D341Med (cell line): Measurements from ENCODE around the gene ELAC2.

Experiments
- DNase-seq: peaks from one replicate; pipeline ENCODE4 v3.0.0; 2012; ENCODE audit warnings: low spot score

The ELAC2 gene

GRCh38 chr17:12953156-12953555 lies 64.7 kb downstream of the ELAC2 start:
- no peak for DNase-seq

- DNase-seq = no peak
These were observed 65.8 kb downstream of the ELAC2 start for GRCh38 chr17:12952012-12952411.

- DNase-seq = no peak
These were observed 70.8 kb downstream of the ELAC2 start for GRCh38 chr17:12947047-12947446.
